Activated B cell treated with CpG ODN at 0.5 μM for 24 hours (primary cell): Measurements from ENCODE around the gene NFIC. TPM values are rescaled to one million over a fixed set of nuclear protein-coding genes. Genes with fewer than 3 reads are reported as not detected.

Source experiments
- ATAC-seq: fragments of 200-7000 bp; cut with Tn5 transposase; one replicate; pipeline ENCODE4 v1.10.0; 2021; ENCODE audit warnings: low read depth, mild to moderate bottlenecking, moderate library complexity
- CTCF ChIA-PET: fragments of 350-600 bp; sonication (Branson Sonifier 250); formaldehyde crosslinking; loops from one replicate; lab custom pipeline; 2021; ENCODE audit warnings: antibody characterized with exemption; lab: Charles Lee
- POLR2A ChIA-PET: fragments of 350-600 bp; sonication (Branson Sonifier 250); formaldehyde crosslinking; loops from one replicate; lab custom pipeline; 2021; ENCODE audit warnings: antibody characterized with exemption; lab: Charles Lee
- DNase-seq: peaks from one replicate; pipeline ENCODE4 v3.0.0; 2022
- H3K27ac Mint-ChIP-seq: one replicate; pipeline ENCODE4 v1.8.0; 2020; ENCODE audit warnings: mixed read lengths
- H3K27me3 Mint-ChIP-seq: one replicate; pipeline ENCODE4 v1.8.0; 2021; ENCODE audit warnings: mixed read lengths
- H3K36me3 Mint-ChIP-seq: one replicate; pipeline ENCODE4 v1.8.0; 2021; ENCODE audit warnings: low read depth, mixed read lengths
- H3K4me1 Mint-ChIP-seq: one replicate; pipeline ENCODE4 v1.8.0; 2021; ENCODE audit warnings: mixed read lengths
- H3K4me3 Mint-ChIP-seq: one replicate; pipeline ENCODE4 v1.8.0; 2020; ENCODE audit warnings: mild to moderate bottlenecking, mixed read lengths
- H3K9me3 Mint-ChIP-seq: one replicate; pipeline ENCODE4 v1.8.0; 2020; ENCODE audit warnings: mixed read lengths
- CTCF ChIP-seq: fragments of 200-600 bp; IDR thresholded peaks from one replicate; pipeline ENCODE4 v1.8.0; 2022; ENCODE audit warnings: antibody characterized with exemption, mild to moderate bottlenecking
- intact Hi-C: fragments of 100-400 bp; cut with micrococcal nuclease; formaldehyde crosslinking; loops from one replicate; pipeline ENCODE4 v1.15.1; 2024
- total RNA-seq: library from RNA; stranded (reverse); gene quantifications from 2 replicates; pipeline ENCODE4 v1.2.3, GENCODE V29; 2022

The NFIC gene
- total RNA-seq: 17.3 and 18.8 TPM in 2 replicates

GRCh38 chr19:3365836-3366752 is at the start of gene NFIC:
NFIC (plus strand) TSS chr19:3366583; CDS start chr19:3366637, 54 bp downstream.
- H3K27me3 Mint-ChIP-seq: peaks cover 16% of the 10 kb centered on the region
- ChIA-PET CTCF (no interaction called here), POLR2A (interaction anchor here (0.7 kb wide), 1 partner anchor 389 kb away, joined by 3 read pairs; the partner anchor contains the start of gene TLE6)
- intact Hi-C loops: no loop called here
- H3K9me3 Mint-ChIP-seq: no peaks in the 10 kb centered on the region
- H3K4me1 Mint-ChIP-seq: peaks cover 58% of the 10 kb centered on the region
- H3K4me3 Mint-ChIP-seq: peak within 1 kb of the TSS; percentile 74
- no peaks in the 10 kb centered on the region for H3K36me3 Mint-ChIP-seq
- TF ChIP-seq CTCF: no peak
- no peak for DNase-seq
- peak; percentile 14 for ATAC-seq
- no peak within 1 kb of the TSS for H3K27ac Mint-ChIP-seq

GRCh38 chr19:3316659-3317207 is 49.6 kb upstream of the NFIC start:
- Mint-ChIP-seq H3K4me1 (no peaks in the 10 kb centered on the region), H3K9me3 (no peaks in the 10 kb centered on the region), H3K27me3 (peaks cover 20% of the 10 kb centered on the region), H3K36me3 (no peaks in the 10 kb centered on the region), H3K27ac (no peak overlapping the region), H3K4me3 (no peak overlapping the region)
- no peak for TF ChIP-seq CTCF
- intact Hi-C loops: no loop called here
- DNase-seq (no peak), ATAC-seq (no peak)
- POLR2A ChIA-PET: no interaction called here
- CTCF ChIA-PET: interaction anchor here (0.7 kb wide), 1 partner anchor 12 kb away, joined by 3 read pairs; no protein-coding TSS in a partner anchor

- no peaks in the 10 kb centered on the region for H3K4me1 Mint-ChIP-seq
- ATAC-seq: no peak
- no peak overlapping the region for H3K4me3 Mint-ChIP-seq
- H3K36me3 Mint-ChIP-seq: no peaks in the 10 kb centered on the region
- CTCF ChIA-PET: no interaction called here
- no peak overlapping the region for H3K27ac Mint-ChIP-seq
- no peaks in the 10 kb centered on the region for H3K9me3 Mint-ChIP-seq
- POLR2A ChIA-PET: no interaction called here
- no peak for TF ChIP-seq CTCF
- intact Hi-C loops: no loop called here
- DNase-seq: no peak
- peaks cover 20% of the 10 kb centered on the region for H3K27me3 Mint-ChIP-seq
Measured at GRCh38 chr19:3319643-3320353, 46.6 kb upstream of the NFIC start.

- intact Hi-C loops: no loop called here
Measured at GRCh38 chr19:3320354-3320670, 46.1 kb upstream of the NFIC start.

More at GRCh38 chr19:3320354-3320670, 46.1 kb upstream of the NFIC start:
- no peak for DNase-seq
- Mint-ChIP-seq H3K27ac (no peak overlapping the region), H3K9me3 (no peaks in the 10 kb centered on the region), H3K4me3 (no peak overlapping the region), H3K36me3 (no peaks in the 10 kb centered on the region), H3K4me1 (no peaks in the 10 kb centered on the region), H3K27me3 (peaks cover 20% of the 10 kb centered on the region)
- ChIA-PET CTCF (no interaction called here), POLR2A (no interaction called here)
- no peak for TF ChIP-seq CTCF
- ATAC-seq: no peak
